Measurements from ENCODE around the gene OPRD1. TPM values are rescaled to one million over a fixed set of nuclear protein-coding genes. Genes with fewer than 3 reads are reported as not detected.

OPRD1 gene
- total RNA-seq, 1 donor from 2014 or later = not detected

DNA sequence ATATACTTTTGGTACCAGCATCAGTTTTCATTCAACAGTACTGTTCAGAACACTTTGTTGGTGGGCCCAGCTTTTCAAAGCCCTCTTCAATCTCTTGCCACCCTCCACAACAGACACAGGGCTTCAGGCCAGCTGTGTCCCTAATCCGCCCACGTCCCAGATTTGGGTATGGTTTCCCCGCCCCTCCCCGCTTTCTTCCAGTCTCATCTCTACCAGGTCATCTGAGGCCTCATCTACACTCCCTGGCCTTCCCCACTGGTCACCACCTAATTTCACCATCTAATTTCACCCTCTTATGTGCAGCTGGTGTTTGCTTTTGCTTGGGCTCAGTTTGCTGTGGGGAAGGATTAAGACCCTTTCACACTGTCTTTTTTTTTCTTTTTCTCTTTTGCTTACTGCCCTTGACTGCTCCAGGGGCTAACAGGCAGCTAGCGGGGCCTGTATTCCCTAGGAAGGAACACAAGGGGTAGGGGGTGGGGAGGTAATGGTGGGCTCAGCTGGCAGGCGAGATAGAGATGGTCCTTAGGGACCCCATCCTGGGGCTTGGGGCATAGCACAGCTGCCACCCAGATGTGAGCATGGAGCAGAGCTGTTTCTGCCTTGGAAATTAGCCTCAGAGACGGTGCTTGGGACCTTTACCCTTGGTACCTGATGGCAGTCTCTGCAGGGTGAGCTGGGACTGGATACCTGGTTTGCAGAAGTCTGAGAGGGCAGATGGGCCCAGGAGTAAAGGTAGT is 98.6 kb downstream of the OPRD1 start:
- H3K4me1 ChIP-seq = peaks cover 12% of the 10 kb centered on the region

DNA sequence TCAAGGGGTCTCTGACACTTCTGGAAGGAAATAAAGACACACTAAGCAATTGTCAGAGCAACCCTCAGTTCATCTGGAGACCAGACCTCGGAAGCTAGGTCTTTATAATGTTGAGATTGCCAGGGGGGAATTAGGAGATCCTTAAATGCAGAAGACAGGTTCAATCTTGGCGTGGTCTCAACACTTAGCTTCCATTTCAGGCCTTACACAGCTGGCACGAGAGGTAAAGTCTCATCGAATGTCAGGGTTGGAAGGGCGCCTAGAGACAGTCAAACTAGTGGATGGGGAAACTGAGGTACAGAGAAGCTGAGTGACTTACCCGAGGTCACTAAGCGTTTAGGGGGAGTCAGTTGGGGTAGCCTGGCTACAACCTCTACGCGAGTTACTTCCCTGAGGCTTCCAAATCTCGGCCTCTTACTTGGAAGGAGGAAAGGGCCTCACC is 101.8 kb downstream of the OPRD1 start:
- intact Hi-C loops (cut with DNase I) = no loop called here
- Histone ChIP-seq H3K9me3 (no peaks in the 10 kb centered on the region), H3K4me1 (peaks cover 13% of the 10 kb centered on the region), H3K27ac (peak overlapping the region; percentile 40), H3K27me3 (no peaks in the 10 kb centered on the region), H3K4me3 (peak overlapping the region; percentile 65), H3K36me3 (no peaks in the 10 kb centered on the region)
- DNase-seq (no peak), ATAC-seq (no peak)
- TF ChIP-seq, protein P1, sequence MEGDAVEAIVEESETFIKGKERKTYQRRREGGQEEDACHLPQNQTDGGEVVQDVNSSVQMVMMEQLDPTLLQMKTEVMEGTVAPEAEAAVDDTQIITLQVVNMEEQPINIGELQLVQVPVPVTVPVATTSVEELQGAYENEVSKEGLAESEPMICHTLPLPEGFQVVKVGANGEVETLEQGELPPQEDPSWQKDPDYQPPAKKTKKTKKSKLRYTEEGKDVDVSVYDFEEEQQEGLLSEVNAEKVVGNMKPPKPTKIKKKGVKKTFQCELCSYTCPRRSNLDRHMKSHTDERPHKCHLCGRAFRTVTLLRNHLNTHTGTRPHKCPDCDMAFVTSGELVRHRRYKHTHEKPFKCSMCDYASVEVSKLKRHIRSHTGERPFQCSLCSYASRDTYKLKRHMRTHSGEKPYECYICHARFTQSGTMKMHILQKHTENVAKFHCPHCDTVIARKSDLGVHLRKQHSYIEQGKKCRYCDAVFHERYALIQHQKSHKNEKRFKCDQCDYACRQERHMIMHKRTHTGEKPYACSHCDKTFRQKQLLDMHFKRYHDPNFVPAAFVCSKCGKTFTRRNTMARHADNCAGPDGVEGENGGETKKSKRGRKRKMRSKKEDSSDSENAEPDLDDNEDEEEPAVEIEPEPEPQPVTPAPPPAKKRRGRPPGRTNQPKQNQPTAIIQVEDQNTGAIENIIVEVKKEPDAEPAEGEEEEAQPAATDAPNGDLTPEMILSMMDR (IDR thresholded peaks at IDR 0.05) = no peak

More for the DNA sequence above, 98.6 kb downstream of the OPRD1 start:
- DNase-seq (no peak), ATAC-seq (no peak)
- Histone ChIP-seq H3K4me3 (no peak overlapping the region), H3K9me3 (no peaks in the 10 kb centered on the region), H3K27ac (no peak overlapping the region), H3K36me3 (no peaks in the 10 kb centered on the region), H3K27me3 (no peaks in the 10 kb centered on the region)
- intact Hi-C loops (cut with DNase I) = no loop called here
- TF ChIP-seq, protein P1 (IDR thresholded peaks at IDR 0.05) = no peak

DNA sequence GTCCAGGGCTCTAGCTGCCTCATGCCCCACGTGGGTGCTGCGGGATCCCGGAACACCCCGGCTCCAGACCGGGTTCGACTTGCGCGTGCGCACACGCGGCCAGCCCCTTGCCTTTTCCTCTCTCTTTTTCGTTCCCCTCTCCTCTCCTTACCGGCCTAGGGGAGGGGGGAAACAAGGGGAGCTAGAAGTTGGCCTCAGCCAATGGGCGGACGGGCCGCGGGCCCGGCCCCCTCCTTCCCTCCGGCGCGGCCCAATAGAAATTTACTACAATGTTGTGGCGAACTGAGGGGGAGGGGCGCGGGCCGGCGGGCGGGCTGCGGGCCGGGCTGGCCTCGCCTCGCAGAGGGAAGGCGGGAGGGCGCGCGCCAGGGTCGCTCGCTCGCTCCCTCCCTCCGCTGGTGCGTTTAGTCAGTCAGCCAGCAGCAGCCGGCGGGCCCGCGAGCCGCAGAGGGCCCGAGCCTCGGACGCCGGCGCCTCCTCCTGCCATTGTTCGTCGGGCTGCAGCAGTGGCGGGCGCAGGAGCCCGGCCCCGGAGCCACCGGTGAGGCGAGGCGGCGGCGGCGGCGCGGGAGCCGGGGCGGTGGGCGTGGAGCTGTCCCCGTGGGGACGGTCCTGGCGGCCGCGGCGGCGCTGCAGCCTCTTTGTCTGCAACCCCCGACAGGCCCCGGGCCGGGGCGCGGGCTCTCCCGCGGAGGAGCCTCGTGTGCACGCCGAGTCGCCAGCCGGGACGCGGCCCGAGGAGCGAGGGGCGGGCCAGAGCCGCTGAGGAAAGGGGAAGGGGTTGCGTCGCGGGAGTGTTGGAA is 102.5 kb downstream of the OPRD1 start, which contains the start of gene EPB41:
EPB41 (plus strand) TSS at position 342 of the 803 bp plus-strand sequence. CDS start 72,869 bp downstream, outside the sequence.
- H3K4me1 ChIP-seq = peaks cover 13% of the 10 kb centered on the region

DNA sequence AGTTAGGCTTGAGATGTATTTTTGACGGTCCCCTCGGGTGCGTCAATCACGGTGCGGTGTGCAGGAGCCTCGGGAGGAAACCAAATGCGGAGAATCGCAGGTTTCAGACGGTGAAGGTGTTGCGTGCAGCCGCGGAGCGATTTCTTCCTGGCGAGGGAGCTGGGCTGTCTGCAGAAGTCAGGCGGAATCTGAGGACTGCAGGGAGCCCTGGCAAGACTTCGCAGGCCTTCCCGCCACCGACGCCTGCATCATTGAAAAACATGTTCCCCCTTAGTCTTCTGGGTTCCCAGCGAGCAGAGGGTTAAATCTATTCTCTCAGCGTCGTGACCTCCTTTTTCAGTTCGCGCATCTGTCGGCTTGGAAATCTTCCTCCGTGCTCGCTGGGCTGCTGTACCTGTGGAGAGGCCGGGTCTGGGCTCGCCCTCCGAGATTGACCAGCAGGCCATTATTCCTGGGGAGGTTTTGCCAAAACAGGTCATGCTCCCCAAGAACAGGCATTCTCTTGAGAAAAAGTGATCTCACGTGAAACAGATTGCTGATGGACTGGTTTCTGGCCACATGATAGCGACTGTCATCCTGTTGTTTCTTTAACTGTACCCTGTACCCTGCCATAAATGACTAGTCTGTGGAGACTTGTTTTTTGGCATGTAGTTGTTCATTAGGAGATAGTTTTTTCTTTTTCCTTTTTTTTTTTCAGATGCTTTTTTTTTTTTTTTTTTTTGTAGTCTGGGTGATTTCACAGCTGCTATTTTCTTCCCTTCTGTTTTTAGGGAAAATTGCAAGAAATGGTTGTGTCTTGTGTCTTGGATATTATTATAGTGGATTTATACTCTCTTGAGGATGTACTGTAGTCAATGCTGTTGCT is 103.3 kb downstream of the OPRD1 start:
- DNase-seq (no peak), ATAC-seq (peak; percentile 3)
- Histone ChIP-seq H3K9me3 (no peaks in the 10 kb centered on the region), H3K4me1 (peaks cover 13% of the 10 kb centered on the region), H3K4me3 (peak overlapping the region; percentile 65), H3K36me3 (no peaks in the 10 kb centered on the region), H3K27ac (peak overlapping the region; percentile 40), H3K27me3 (no peaks in the 10 kb centered on the region)
- intact Hi-C loops (cut with DNase I) = no loop called here
- TF ChIP-seq, protein P1 (IDR thresholded peaks at IDR 0.05) = no peak

More for the DNA sequence above, 102.5 kb downstream of the OPRD1 start, which contains the start of gene EPB41:
- ATAC-seq = peak; percentile 99
- Histone ChIP-seq H3K36me3 (no peaks in the 10 kb centered on the region), H3K9me3 (no peaks in the 10 kb centered on the region), H3K27me3 (no peaks in the 10 kb centered on the region), H3K27ac (peak within 1 kb of the TSS; percentile 40), H3K4me3 (peak within 1 kb of the TSS; percentile 65)
- peak; percentile 94 for DNase-seq
- TF ChIP-seq, protein P1 (IDR thresholded peaks at IDR 0.05) = no peak
- intact Hi-C loops (cut with DNase I) = no loop called here

DNA sequence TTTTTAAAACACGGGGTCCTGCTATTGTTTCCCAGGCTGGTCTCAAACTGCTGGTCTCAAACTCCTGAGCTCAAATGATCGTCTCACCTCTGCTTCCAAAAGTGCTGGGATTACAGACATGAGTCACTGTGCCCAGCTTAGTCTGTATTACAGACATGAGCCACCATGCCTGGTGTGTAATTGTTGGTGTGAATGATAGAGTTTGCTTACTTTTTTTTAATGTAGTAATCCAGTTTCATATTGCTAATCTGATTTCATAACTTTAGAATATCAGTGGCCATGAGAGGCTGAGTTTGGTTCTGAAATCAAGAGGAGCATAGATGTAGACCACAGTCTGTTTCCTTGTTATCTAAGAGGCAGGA is 105.8 kb downstream of the OPRD1 start:
- ATAC-seq (no peak), DNase-seq (no peak)
- H3K27ac ChIP-seq = no peak overlapping the region
- H3K36me3 ChIP-seq = no peaks in the 10 kb centered on the region
- H3K27me3 ChIP-seq = no peaks in the 10 kb centered on the region
- H3K4me3 ChIP-seq = no peak overlapping the region
- intact Hi-C loops (cut with DNase I) = no loop called here
- peaks cover 13% of the 10 kb centered on the region for H3K4me1 ChIP-seq
- TF ChIP-seq, protein P1 (IDR thresholded peaks at IDR 0.05) = no peak
- H3K9me3 ChIP-seq = no peaks in the 10 kb centered on the region
